Keratinocyte (primary cell): ENCODE data around the gene AKAP6. TPM values are rescaled to one million over a fixed set of nuclear protein-coding genes. Genes with fewer than 3 reads are reported as not detected.
"Not testable (repeated sequence)": the region's sequence is repeated elsewhere in the genome, so short reads cannot be mapped to it uniquely, and the experiment has no call there.

Experiments
- DNase-seq: peaks from one replicate; pipeline ENCODE4 v3.0.0-alpha.2; 2011; ENCODE audit warnings: low read depth, missing footprints, low spot score
- FAIRE-seq: peaks from 2 replicates; lab custom pipeline; 2011; peaks lifted over from hg19 to GRCh38; lab: Jason Lieb, UNC
- H2AFZ ChIP-seq: 2 replicates; pipeline ENCODE4 v1.6.0; 2012; ENCODE audit warnings: low read length, control low read depth, inconsistent platforms; ENCODE audit not compliant: control insufficient read depth
- H3K27ac ChIP-seq: 2 replicates; pipeline ENCODE4 v1.5.1; 2011; ENCODE audit warnings: low read length; ENCODE audit not compliant: control insufficient read depth, insufficient read depth
- H3K27me3 ChIP-seq: 3 replicates; pipeline ENCODE4 v1.6.0; 2011; ENCODE audit warnings: low read length; ENCODE audit not compliant: control insufficient read depth, insufficient read depth; ENCODE audit errors: extremely low read depth
- H3K36me3 ChIP-seq, 2 experiments: 2 replicates in 1 of 2; 3 replicates in 1 of 2; pipeline ENCODE4 v1.5.1; 2011; ENCODE audit warnings: low read length in 2 of 2, mild to moderate bottlenecking in 1 of 2; ENCODE audit not compliant: control insufficient read depth in 2 of 2, insufficient read depth in 2 of 2; ENCODE audit errors: extremely low read depth in 1 of 2
- H3K4me1 ChIP-seq: 3 replicates; pipeline ENCODE4 v1.5.1; 2011; ENCODE audit warnings: low read length; ENCODE audit not compliant: control insufficient read depth, insufficient read depth; ENCODE audit errors: extremely low read depth
- H3K4me2 ChIP-seq: 3 replicates; pipeline ENCODE4 v1.6.0; 2011; ENCODE audit warnings: low read depth, low read length; ENCODE audit not compliant: control insufficient read depth, insufficient read depth; ENCODE audit errors: extremely low read depth
- H3K4me3 ChIP-seq, 3 experiments: fragments of 200-600 bp in 1 of 3; sonication (generic) in 1 of 3; 2 replicates in 2 of 3; 3 replicates in 1 of 3; pipeline ENCODE4 v1.5.1; 2011 to 2016; ENCODE audit warnings: low read length in 3 of 3, mild to moderate bottlenecking in 3 of 3, control low read depth in 2 of 3, inconsistent platforms in 1 of 3, low read depth in 1 of 3, mixed read lengths in 1 of 3, mixed run types in 1 of 3, moderate library complexity in 1 of 3; ENCODE audit not compliant: control insufficient read depth in 2 of 3, insufficient read depth in 2 of 3; ENCODE audit errors: extremely low read depth in 1 of 3
- H3K79me2 ChIP-seq: 2 replicates; pipeline ENCODE4 v1.6.0; 2012; ENCODE audit warnings: low read length; ENCODE audit not compliant: control insufficient read depth, insufficient read depth
- H3K9ac ChIP-seq: 3 replicates; pipeline ENCODE4 v1.6.0; 2011; ENCODE audit warnings: low read length; ENCODE audit not compliant: control insufficient read depth, insufficient read depth; ENCODE audit errors: extremely low read depth
- H3K9me1 ChIP-seq: 3 replicates; pipeline ENCODE4 v1.6.0; 2011; ENCODE audit warnings: low read length; ENCODE audit not compliant: control insufficient read depth, insufficient read depth; ENCODE audit errors: extremely low read depth
- H3K9me3 ChIP-seq: 2 replicates; pipeline ENCODE4 v1.5.1; 2012; ENCODE audit warnings: low read depth, low read length; ENCODE audit not compliant: control insufficient read depth
- H4K20me1 ChIP-seq: 3 replicates; pipeline ENCODE4 v1.6.0; 2011; ENCODE audit warnings: low read length; ENCODE audit not compliant: control insufficient read depth, insufficient read depth; ENCODE audit errors: extremely low read depth
- CTCF ChIP-seq, 3 experiments: IDR thresholded peaks in 1 of 3; conservative IDR thresholded peaks in 1 of 3; optimal IDR thresholded peaks in 1 of 3; 2 replicates in 2 of 3; 3 replicates in 1 of 3; pipeline versions ENCODE3 to v1.5.1; 2011; ENCODE audit warnings: low read length in 3 of 3, mild to moderate bottlenecking in 3 of 3, moderate library complexity in 2 of 3, control low read depth in 1 of 3, inconsistent platforms in 1 of 3; ENCODE audit not compliant: insufficient read depth in 2 of 3; ENCODE audit errors: extremely low read depth in 1 of 3
- EZH2 ChIP-seq: IDR thresholded peaks from one replicate; pipeline ENCODE4 v1.6.1; 2012; ENCODE audit warnings: inconsistent platforms, mild to moderate bottlenecking, low read length, moderate library complexity
- dilution Hi-C: fragments of 300-500 bp; cut with MboI; formaldehyde crosslinking; loops from one replicate; pipeline ENCODE4 v1.7.0; 2020; ENCODE audit warnings: low sequenced_read_pairs; ENCODE audit not compliant: extremely low pct_ligation_motif_present
- polyA plus RNA-seq, 5 experiments: library from polyadenylated mRNA; depleted of rRNA in 3 of 5; stranded (reverse) in 3 of 5; stranded (forward) in 1 of 5; unstranded in 1 of 5; fragments of >200 nt; gene quantifications; 1 replicate in 1 of 5; 2 replicates in 3 of 5; 3 replicates in 1 of 5; pipeline versions ENCODE4 v1.2.1 to v1.2.3, GENCODE V29; 2011 to 2012; ENCODE audit warnings: missing spikeins in 2 of 5, low read depth in 1 of 5, low replicate concordance in 1 of 5

Gene AKAP6
- polyA plus RNA-seq, 1 donor (not counting 4 experiments of a cell fraction or from before 2014, with no cell fraction given): 2.0 TPM

- no peaks in the 10 kb centered on the region for H3K27me3 ChIP-seq
- DNase-seq (no peak), FAIRE-seq (no peak)
- no peaks in the 10 kb centered on the region for H4K20me1 ChIP-seq
- H3K79me2 ChIP-seq: no peaks in the 10 kb centered on the region
- H3K9me1 ChIP-seq: no peaks in the 10 kb centered on the region
- dilution Hi-C loops: no loop called here
- H3K4me1 ChIP-seq: peaks cover 6% of the 10 kb centered on the region
- H3K4me2 ChIP-seq: no peak overlapping the region
- H3K9me3 ChIP-seq: no peaks in the 10 kb centered on the region
- no peak overlapping the region for H3K4me3 ChIP-seq
- no peak overlapping the region for H3K27ac ChIP-seq
- no peaks in the 10 kb centered on the region for H3K36me3 ChIP-seq
- TF ChIP-seq CTCF (optimal IDR thresholded peaks at IDR 0.05 in 1 of 3, IDR thresholded peaks at IDR 0.05 in 1 of 3, conservative IDR thresholded peaks at IDR 0.05 in 1 of 3; ENCODE audit: extremely low read depth in 1 of 3, insufficient read depth in 2 of 3, low read length in 3 of 3): no peak
- no peak for TF ChIP-seq EZH2
- no peak overlapping the region for H2AFZ ChIP-seq
- H3K9ac ChIP-seq: no peak overlapping the region
These were observed 129.6 kb downstream of the AKAP6 start for GRCh38 chr14:32458720-32459119.

- Histone ChIP-seq H3K36me3 (no peaks in the 10 kb centered on the region), H3K4me3 (no peak overlapping the region), H3K4me1 (no peaks in the 10 kb centered on the region), H3K27ac (no peak overlapping the region), H3K9ac (no peak overlapping the region), H3K79me2 (no peaks in the 10 kb centered on the region), H3K9me1 (no peaks in the 10 kb centered on the region), H3K27me3 (no peaks in the 10 kb centered on the region), H3K9me3 (no peaks in the 10 kb centered on the region), H3K4me2 (no peak overlapping the region), H4K20me1 (no peaks in the 10 kb centered on the region), H2AFZ (no peak overlapping the region)
- DNase-seq: no peak
- FAIRE-seq: no peak
- TF ChIP-seq CTCF (optimal IDR thresholded peaks at IDR 0.05 in 1 of 3, IDR thresholded peaks at IDR 0.05 in 1 of 3, conservative IDR thresholded peaks at IDR 0.05 in 1 of 3; ENCODE audit: extremely low read depth in 1 of 3, insufficient read depth in 2 of 3, low read length in 3 of 3) (no peak), EZH2 (no peak)
- dilution Hi-C loops: no loop called here
These were observed 131.2 kb downstream of the AKAP6 start for GRCh38 chr14:32460267-32460666.

- H3K9me1 ChIP-seq, dilution Hi-C loops, DNase-seq, H3K36me3 ChIP-seq, H3K27me3 ChIP-seq, H2AFZ ChIP-seq, H3K79me2 ChIP-seq, H3K4me3 ChIP-seq, H3K9me3 ChIP-seq, H3K9ac ChIP-seq, H3K4me2 ChIP-seq, H3K27ac ChIP-seq, H4K20me1 ChIP-seq, H3K4me1 ChIP-seq, FAIRE-seq: not testable (repeated sequence)
These were observed 133.5 kb downstream of the AKAP6 start for GRCh38 chr14:32462553-32462952.
